Endothelial cell of umbilical vein (primary cell): ENCODE results near the gene VIPR1. TPM values are rescaled to one million over a fixed set of nuclear protein-coding genes. Genes with fewer than 3 reads are reported as not detected.

Source experiments
- BruUV-seq: library from RNA; stranded (reverse); fragments of 400-500 nt; replicated peaks from 2 replicates; lab custom pipeline; 2021; lab: Mats Ljungman, UMichigan
- CTCF ChIA-PET: fragments of 300-600, 350-600 bp; sonication (Branson Sonifier 250); formaldehyde crosslinking; loops from one replicate; lab custom pipeline; 2021; ENCODE audit warnings: antibody characterized with exemption, inconsistent platforms; lab: Charles Lee
- POLR2A ChIA-PET: fragments of 300-600, 350-600 bp; sonication (Branson Sonifier 250); formaldehyde crosslinking; loops from one replicate; lab custom pipeline; 2021; ENCODE audit warnings: antibody characterized with exemption, inconsistent platforms; lab: Charles Lee
- DNase-seq: peaks from one replicate; pipeline ENCODE4 v3.0.0-alpha.2; 2011; ENCODE audit warnings: low read depth, low spot score
- FAIRE-seq: peaks from 2 replicates; lab custom pipeline; 2011; peaks lifted over from hg19 to GRCh38; lab: Jason Lieb, UNC
- H2AFZ ChIP-seq: 2 replicates; pipeline ENCODE4 v1.6.0; 2012; ENCODE audit warnings: low read depth, low read length, control low read depth, inconsistent platforms
- H3K27ac ChIP-seq: 2 replicates; pipeline ENCODE4 v1.5.1; 2011; ENCODE audit warnings: low read depth, mild to moderate bottlenecking, control low read depth, low read length, moderate library complexity; ENCODE audit not compliant: insufficient read depth
- H3K27me3 ChIP-seq, 2 experiments: 2 replicates each; pipeline versions ENCODE4 v1.6.0 to v1.6.1; 2011; ENCODE audit warnings: low read length in 2 of 2, mixed read lengths in 1 of 2; ENCODE audit not compliant: control insufficient read depth in 2 of 2, insufficient read depth in 2 of 2
- H3K36me3 ChIP-seq, 2 experiments: 2 replicates in 1 of 2; 3 replicates in 1 of 2; pipeline ENCODE4 v1.5.1; 2011; ENCODE audit warnings: low read length in 2 of 2, mild to moderate bottlenecking in 1 of 2, moderate library complexity in 1 of 2; ENCODE audit not compliant: control insufficient read depth in 2 of 2, insufficient read depth in 2 of 2; ENCODE audit errors: extremely low read depth in 1 of 2
- H3K4me1 ChIP-seq: 3 replicates; pipeline ENCODE4 v1.5.1; 2011; ENCODE audit warnings: mild to moderate bottlenecking, low read length; ENCODE audit not compliant: control insufficient read depth, insufficient read depth; ENCODE audit errors: extremely low read depth
- H3K4me2 ChIP-seq: 2 replicates; pipeline ENCODE4 v1.6.1; 2011; ENCODE audit warnings: low read length, control low read depth, mixed read lengths; ENCODE audit not compliant: insufficient read depth
- H3K4me3 ChIP-seq, 3 experiments: fragments of 200-600 bp in 1 of 3; sonication (generic), shearing (Covaris generic) in 1 of 3; replicated peaks in 1 of 3; 2 replicates each; pipeline ENCODE4 v1.5.1; 2011 to 2016; ENCODE audit warnings: control low read depth in 3 of 3, low read length in 3 of 3, mild to moderate bottlenecking in 2 of 3, inconsistent platforms in 1 of 3, low read depth in 1 of 3, moderate library complexity in 1 of 3; ENCODE audit not compliant: insufficient read depth in 1 of 3
- H3K79me2 ChIP-seq: 2 replicates; pipeline ENCODE4 v1.6.0; 2012; ENCODE audit warnings: low read length, inconsistent platforms; ENCODE audit not compliant: control insufficient read depth, insufficient read depth
- H3K9ac ChIP-seq: replicated peaks from 2 replicates; pipeline ENCODE3; 2011; ENCODE audit warnings: low read length, control low read depth; ENCODE audit not compliant: insufficient read depth; ENCODE audit errors: extremely low read depth
- H3K9me1 ChIP-seq: replicated peaks from 3 replicates; pipeline ENCODE4 v1.6.0; 2011; ENCODE audit warnings: mild to moderate bottlenecking, low read length; ENCODE audit not compliant: control insufficient read depth, insufficient read depth; ENCODE audit errors: extremely low read depth
- H3K9me3 ChIP-seq: replicated peaks from 2 replicates; pipeline ENCODE4 v1.5.1; 2012; ENCODE audit warnings: low read length, inconsistent platforms; ENCODE audit not compliant: control insufficient read depth, insufficient read depth
- H4K20me1 ChIP-seq: replicated peaks from 2 replicates; pipeline ENCODE3; 2011; ENCODE audit warnings: mild to moderate bottlenecking, low read length; ENCODE audit not compliant: control insufficient read depth, insufficient read depth; ENCODE audit errors: extremely low read depth
- CTCF ChIP-seq, 2 donors: IDR thresholded peaks; 1 replicate in 1 of 2; 2 replicates in 1 of 2; pipeline ENCODE4 v1.5.1; 2011; ENCODE audit warnings: low read length in 2 of 2, mild to moderate bottlenecking in 2 of 2, moderate library complexity in 2 of 2, control low read depth in 1 of 2, inconsistent platforms in 1 of 2, low read depth in 1 of 2; ENCODE audit not compliant: insufficient read depth in 1 of 2; ENCODE audit errors: extremely low read depth in 1 of 2
- EZH2 ChIP-seq: IDR thresholded peaks from 2 replicates; pipeline ENCODE4 v1.6.1; 2012; ENCODE audit warnings: borderline replicate concordance, low read depth, mild to moderate bottlenecking, moderate library complexity, low read length, inconsistent platforms; ENCODE audit not compliant: severe bottlenecking
- FOS ChIP-seq: IDR thresholded peaks from 2 replicates; pipeline ENCODE4 v1.6.1; 2011; ENCODE audit warnings: mild to moderate bottlenecking, low read length, moderate library complexity, borderline replicate concordance; ENCODE audit not compliant: insufficient read depth
- GATA2 ChIP-seq: IDR thresholded peaks from 2 replicates; pipeline ENCODE4 v1.7.0; 2011; ENCODE audit warnings: low read depth, mild to moderate bottlenecking, moderate library complexity, mixed read lengths, low read length; ENCODE audit not compliant: insufficient read length, insufficient read depth
- JUN ChIP-seq: IDR thresholded peaks from 2 replicates; pipeline ENCODE4 v1.6.1; 2011; ENCODE audit warnings: borderline replicate concordance, low read depth; ENCODE audit not compliant: insufficient read length, insufficient read depth
- MAX ChIP-seq: IDR thresholded peaks from 2 replicates; pipeline ENCODE4 v1.6.1; 2011; ENCODE audit not compliant: insufficient read depth, insufficient read length
- MYC ChIP-seq: IDR thresholded peaks from one replicate; pipeline ENCODE4 v1.6.1; 2011; ENCODE audit warnings: mild to moderate bottlenecking, low read depth, low read length
- POLR2A ChIP-seq: IDR thresholded peaks from 2 replicates; pipeline ENCODE4 v1.6.1; 2012; ENCODE audit warnings: low read depth, mild to moderate bottlenecking, control low read depth, low read length
- POLR2AphosphoS5 ChIP-seq: IDR thresholded peaks from 2 replicates; pipeline ENCODE4 v1.6.1; 2012; ENCODE audit warnings: low read depth, mild to moderate bottlenecking, control low read depth, low read length, moderate library complexity; ENCODE audit not compliant: insufficient read depth
- dilution Hi-C: fragments of 300-500 bp; cut with MboI; formaldehyde crosslinking; loops from one replicate; pipeline ENCODE4 v1.15.0; 2019; ENCODE audit warnings: low sequenced_read_pairs; ENCODE audit not compliant: extremely low pct_ligation_motif_present
- intact Hi-C: fragments of 100-400 bp; cut with micrococcal nuclease; formaldehyde crosslinking; loops from one replicate; pipeline ENCODE4 v1.10.0; 2022
- polyA plus RNA-seq, 4 experiments: library from polyadenylated mRNA; depleted of rRNA in 3 of 4; stranded (reverse) in 3 of 4; unstranded in 1 of 4; fragments of >200 nt; gene quantifications; 2 replicates each; pipeline versions ENCODE4 v1.2.1 to v1.2.3, GENCODE V29; 2011 to 2012; ENCODE audit warnings: missing spikeins in 1 of 4
- total RNA-seq: library from RNA; stranded (reverse); gene quantifications from 2 replicates; pipeline ENCODE4 v1.2.3, GENCODE V29; 2021

The VIPR1 gene
- total and polyA plus RNA-seq, 2 donors (not counting 3 experiments of a cell fraction or from before 2014, with no cell fraction given) = 3.8 to 4.7 TPM

GRCh38 chr3:42507252-42507651 is 4.8 kb downstream of the VIPR1 start:
- Histone ChIP-seq H3K4me2 (no peak overlapping the region), H3K27me3 (peaks cover 10 to 18% of the 10 kb centered on the region in 2 experiments), H3K9me3 (no peaks in the 10 kb centered on the region), H3K79me2 (no peaks in the 10 kb centered on the region), H4K20me1 (no peaks in the 10 kb centered on the region), H3K36me3 (no peaks in the 10 kb centered on the region), H3K9ac (no peak overlapping the region), H3K27ac (no peak overlapping the region), H2AFZ (no peak overlapping the region), H3K9me1 (no peaks in the 10 kb centered on the region), H3K4me1 (peaks cover under 1% of the 10 kb centered on the region), H3K4me3 (no peak overlapping the region)
- dilution Hi-C loops = no loop called here
- CTCF ChIA-PET = interaction anchor here (0.8 kb wide), 2 partner anchors 32 to 64 kb away, joined by 3 read pairs; no protein-coding TSS in a partner anchor
- FAIRE-seq (no peak), DNase-seq (no peak)
- intact Hi-C loops = no loop called here
- TF ChIP-seq POLR2A = no peak
- no peak for TF ChIP-seq POLR2AphosphoS5
- TF ChIP-seq EZH2 = no peak
- no peak for TF ChIP-seq JUN
- TF ChIP-seq CTCF (IDR thresholded peaks at IDR 0.05; ENCODE audit: extremely low read depth in 1 of 2, insufficient read depth in 1 of 2, low read depth in 1 of 2, low read length in 2 of 2) = no peak
- no peak for TF ChIP-seq MYC
- TF ChIP-seq FOS = no peak
- TF ChIP-seq MAX = no peak
- no peak for TF ChIP-seq GATA2
- POLR2A ChIA-PET = no interaction called here
- BruUV-seq = no TSS peak
